Germinal center (tissue), 1 donor: ENCODE measurements around the gene HACD1.

ENCODE experiments used
- DNase-seq: peaks from one replicate; pipeline ENCODE4 v3.0.0; 2012; ENCODE audit warnings: mixed read lengths, low spot score

The HACD1 gene

DNA sequence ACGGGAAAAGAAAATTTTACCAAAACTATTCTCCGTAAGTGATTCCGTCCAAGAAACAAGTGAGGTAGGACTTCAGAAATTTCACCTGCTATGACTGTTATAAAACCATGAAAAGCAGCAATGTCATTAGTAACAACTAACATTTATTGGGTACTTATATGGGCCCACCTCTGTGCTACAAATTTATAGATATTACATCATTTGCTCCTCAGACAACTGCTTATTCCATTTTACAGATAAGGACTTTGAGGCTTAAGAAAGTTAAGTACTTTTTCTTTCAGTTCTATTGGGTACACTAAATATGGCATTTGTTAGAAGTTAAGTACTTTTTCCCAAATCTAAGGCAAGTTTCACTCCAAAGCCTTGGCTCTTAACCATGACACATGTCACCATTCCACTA lies 36.3 kb downstream of the HACD1 start:
- DNase-seq = no peak

DNA sequence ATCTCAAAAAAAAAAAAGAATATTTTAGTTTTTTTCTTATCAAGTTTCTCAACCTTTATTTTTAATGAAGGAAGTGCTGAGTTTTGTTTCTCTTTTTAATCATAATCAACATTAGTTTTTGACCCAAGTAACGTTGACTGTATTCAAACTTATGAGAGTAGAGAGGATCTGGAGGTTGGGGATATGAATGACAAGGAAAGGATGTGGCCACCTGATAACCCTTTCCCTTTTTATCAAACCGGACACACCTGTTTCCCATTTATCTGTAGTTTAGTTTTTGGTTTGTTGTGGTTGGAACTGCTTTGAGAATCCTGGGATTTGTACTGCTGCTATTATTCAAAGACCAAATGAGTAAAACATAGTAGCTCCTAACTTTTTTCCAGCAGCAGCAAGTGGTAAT lies 38.6 kb downstream of the HACD1 start:
- DNase-seq = no peak

GRCh38 chr10:17576768-17577167 lies 40.4 kb downstream of the HACD1 start:
- no peak for DNase-seq

- DNase-seq = no peak
Observed at GRCh38 chr10:17564911-17565310, 52.3 kb downstream of the HACD1 start.

- no peak for DNase-seq
Observed at GRCh38 chr10:17563452-17563851, 53.7 kb downstream of the HACD1 start.

- DNase-seq = no peak
Observed at GRCh38 chr10:17562614-17563013, 54.6 kb downstream of the HACD1 start.

DNA sequence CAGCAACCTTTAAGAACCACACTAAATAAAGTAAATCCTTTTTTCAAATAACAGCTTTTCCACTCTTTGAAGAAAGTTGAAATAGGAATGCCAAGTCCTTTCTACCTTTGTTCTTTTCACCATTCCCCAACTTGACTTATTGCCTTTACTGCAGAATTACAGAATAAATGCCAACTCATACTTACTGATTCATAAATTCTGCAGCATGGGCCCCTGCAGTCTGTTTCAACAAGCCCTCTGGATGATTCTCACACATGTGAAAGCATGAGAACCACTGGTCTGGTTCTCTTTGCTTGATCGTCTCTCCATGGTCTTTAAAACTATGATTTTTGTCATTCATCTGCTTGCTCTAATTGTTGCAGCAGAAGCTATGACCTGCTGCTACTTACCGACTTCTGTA lies 56.1 kb downstream of the HACD1 start:
- DNase-seq = no peak

- no peak for DNase-seq
Observed at GRCh38 chr10:17557459-17557858, 59.7 kb downstream of the HACD1 start.

- DNase-seq = no peak
Observed at GRCh38 chr10:17548770-17549169, 68.4 kb downstream of the HACD1 start.

DNA sequence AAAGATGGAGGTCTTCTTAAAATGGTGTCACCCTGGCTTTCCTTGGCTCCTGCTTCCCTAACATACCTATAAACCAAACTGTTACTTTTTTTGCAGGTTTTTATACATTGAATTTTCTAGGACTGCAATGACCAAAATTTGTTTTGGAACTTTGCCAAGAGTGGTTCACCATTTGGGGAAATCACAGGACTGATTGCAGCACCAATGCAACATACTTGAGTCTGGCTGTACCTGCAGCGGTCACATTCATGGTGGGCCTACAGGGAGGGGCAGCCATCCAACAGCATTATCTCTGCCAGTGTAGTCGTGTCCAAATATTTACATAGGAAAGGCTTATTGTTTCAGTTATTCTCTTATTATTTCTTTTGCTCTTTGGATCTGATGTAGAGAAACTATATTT lies 69.0 kb downstream of the HACD1 start:
- DNase-seq = no peak

DNA sequence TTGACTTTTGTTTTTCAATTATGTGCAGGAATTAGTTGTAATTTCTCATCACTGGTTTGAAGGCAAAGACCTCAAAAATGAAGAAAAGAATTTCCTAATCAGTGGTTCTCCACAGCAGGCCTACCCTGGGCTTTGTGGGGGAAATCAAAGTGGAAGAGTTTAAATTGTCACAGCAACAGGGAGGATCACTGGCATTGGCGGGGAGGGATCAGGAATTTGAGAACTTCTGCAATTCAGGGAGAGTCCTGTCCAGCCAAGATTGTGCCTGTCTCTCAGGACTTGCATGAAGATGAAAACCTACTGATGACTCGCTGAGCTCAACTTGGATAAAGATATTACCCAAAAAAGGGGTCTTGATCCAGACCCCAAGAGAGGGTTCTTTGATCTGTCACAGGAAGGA lies 70.1 kb downstream of the HACD1 start:
- DNase-seq = no peak

GRCh38 chr10:17544465-17544864 lies 72.7 kb downstream of the HACD1 start:
- no peak for DNase-seq
